ENCODE data around the gene MPP2.

The MPP2 gene

GRCh38 chr17:43907425-43907981 lies at the start of gene MPP2:
MPP2 (minus strand) TSS chr17:43907536; CDS start chr17:43904460, 3,076 bp downstream.
- Mint-ChIP-seq H3K27me3 (ENCODE audit: low read depth) (peaks cover 13% of the 10 kb centered on the region), H3K4me1 (peaks cover 18% of the 10 kb centered on the region), H3K36me3 (ENCODE audit: low read depth) (no peaks in the 10 kb centered on the region), H3K9me3 (no peaks in the 10 kb centered on the region), H3K27ac (peak within 1 kb of the TSS; percentile 80 to 87 (median 82)), H3K4me3 (peak within 1 kb of the TSS; percentile 89 to 90 (median 89))
- peak in 1 of 3 experiments; percentile 15 for TF ChIP-seq CTCF (IDR thresholded peaks at IDR 0.05; ENCODE audit: unreplicated experiment in 3 of 3)

GRCh38 chr17:43956222-43956621 lies 48.9 kb upstream of the MPP2 start:
- Mint-ChIP-seq H3K4me3 (no peak overlapping the region), H3K9me3 (no peaks in the 10 kb centered on the region), H3K36me3 (ENCODE audit: low read depth) (no peaks in the 10 kb centered on the region), H3K4me1 (peaks cover 8% of the 10 kb centered on the region), H3K27ac (no peak overlapping the region), H3K27me3 (ENCODE audit: low read depth) (peaks cover 65% of the 10 kb centered on the region)
- no peak for TF ChIP-seq CTCF (IDR thresholded peaks at IDR 0.05; ENCODE audit: unreplicated experiment in 3 of 3)

- Mint-ChIP-seq H3K4me3 (peak within 1 kb of the TSS; percentile 51 to 72 (median 55)), H3K4me1 (peaks cover 8% of the 10 kb centered on the region), H3K36me3 (ENCODE audit: low read depth) (no peaks in the 10 kb centered on the region), H3K27me3 (ENCODE audit: low read depth) (peaks cover 86% of the 10 kb centered on the region), H3K9me3 (no peaks in the 10 kb centered on the region), H3K27ac (no peak within 1 kb of the TSS)
- TF ChIP-seq CTCF (IDR thresholded peaks at IDR 0.05; ENCODE audit: unreplicated experiment in 3 of 3): no peak
These were observed 46.4 kb upstream of the MPP2 start, which contains the start of gene PYY for GRCh38 chr17:43953746-43954145. PYY (minus strand) TSS chr17:43953940; CDS start chr17:43953483, 457 bp downstream.

GRCh38 chr17:43952724-43953666 lies 45.7 kb upstream of the MPP2 start:
- peak overlapping the region in 1 of 3 experiments; percentile 9 for H3K27ac Mint-ChIP-seq
- no peaks in the 10 kb centered on the region for H3K9me3 Mint-ChIP-seq
- peaks cover 8% of the 10 kb centered on the region for H3K4me1 Mint-ChIP-seq
- peak overlapping the region; percentile 61 to 72 (median 64) for H3K4me3 Mint-ChIP-seq
- no peak for TF ChIP-seq CTCF (IDR thresholded peaks at IDR 0.05; ENCODE audit: unreplicated experiment in 3 of 3)
- H3K36me3 Mint-ChIP-seq (ENCODE audit: low read depth): no peaks in the 10 kb centered on the region
- peaks cover 88% of the 10 kb centered on the region for H3K27me3 Mint-ChIP-seq (ENCODE audit: low read depth)

GRCh38 chr17:43952351-43952723 lies 45.0 kb upstream of the MPP2 start:
- peaks cover 90% of the 10 kb centered on the region for H3K27me3 Mint-ChIP-seq (ENCODE audit: low read depth)
- peak overlapping the region in 1 of 3 experiments; percentile 9 for H3K27ac Mint-ChIP-seq
- no peaks in the 10 kb centered on the region for H3K9me3 Mint-ChIP-seq
- TF ChIP-seq CTCF (IDR thresholded peaks at IDR 0.05; ENCODE audit: unreplicated experiment in 3 of 3): no peak
- H3K4me3 Mint-ChIP-seq: peak overlapping the region; percentile 61 to 72 (median 64)
- H3K36me3 Mint-ChIP-seq (ENCODE audit: low read depth): no peaks in the 10 kb centered on the region
- peaks cover 8% of the 10 kb centered on the region for H3K4me1 Mint-ChIP-seq
